NT2/D1 (cell line): Measurements from ENCODE around the gene SETDB2.

Experiments
- DNase-seq: peaks from one replicate; pipeline ENCODE4 v3.0.0-alpha.2; 2011; ENCODE audit warnings: low read depth, low spot score
- H3K27me3 ChIP-seq: 2 replicates; pipeline ENCODE4 v1.6.0; 2011; ENCODE audit warnings: mild to moderate bottlenecking; ENCODE audit not compliant: insufficient read length, insufficient read depth
- H3K36me3 ChIP-seq: 2 replicates; pipeline ENCODE4 v1.6.1; 2011; ENCODE audit warnings: mild to moderate bottlenecking, low read length, mixed read lengths; ENCODE audit not compliant: insufficient read depth, insufficient read length
- H3K4me1 ChIP-seq: 2 replicates; pipeline ENCODE4 v1.5.1; 2011; ENCODE audit not compliant: insufficient read depth, insufficient read length
- H3K4me3 ChIP-seq: 2 replicates; pipeline ENCODE4 v1.5.1; 2011; ENCODE audit warnings: low read depth; ENCODE audit not compliant: insufficient read length
- H3K9ac ChIP-seq: 2 replicates; pipeline ENCODE4 v1.6.0; 2011; ENCODE audit warnings: low read depth; ENCODE audit not compliant: insufficient read length
- H3K9me3 ChIP-seq: 2 replicates; pipeline ENCODE4 v1.5.1; 2011; ENCODE audit warnings: mild to moderate bottlenecking, low read length; ENCODE audit not compliant: insufficient read depth
- SUZ12 ChIP-seq: IDR thresholded peaks from 2 replicates; pipeline ENCODE4 v1.6.1; 2011; ENCODE audit not compliant: insufficient read length, insufficient read depth; ENCODE audit errors: extremely low read depth
- YY1 ChIP-seq: IDR thresholded peaks from 2 replicates; pipeline ENCODE4 v1.6.1; 2011; ENCODE audit not compliant: insufficient read length, insufficient read depth
- ZNF274 ChIP-seq: IDR thresholded peaks from 2 replicates; pipeline ENCODE4 v1.6.1; 2011; ENCODE audit warnings: mild to moderate bottlenecking, low read depth, low read length

SETDB2 gene

GRCh38 chr13:49429121-49429520 is 15.0 kb upstream of the SETDB2 start:
- Histone ChIP-seq H3K36me3 (no peaks in the 10 kb centered on the region), H3K4me3 (no peak overlapping the region), H3K9ac (no peak overlapping the region), H3K9me3 (no peaks in the 10 kb centered on the region), H3K4me1 (no peaks in the 10 kb centered on the region), H3K27me3 (no peaks in the 10 kb centered on the region)
- TF ChIP-seq SUZ12 = no peak
- no peak for TF ChIP-seq YY1
- no peak for TF ChIP-seq ZNF274
- DNase-seq = no peak

DNA sequence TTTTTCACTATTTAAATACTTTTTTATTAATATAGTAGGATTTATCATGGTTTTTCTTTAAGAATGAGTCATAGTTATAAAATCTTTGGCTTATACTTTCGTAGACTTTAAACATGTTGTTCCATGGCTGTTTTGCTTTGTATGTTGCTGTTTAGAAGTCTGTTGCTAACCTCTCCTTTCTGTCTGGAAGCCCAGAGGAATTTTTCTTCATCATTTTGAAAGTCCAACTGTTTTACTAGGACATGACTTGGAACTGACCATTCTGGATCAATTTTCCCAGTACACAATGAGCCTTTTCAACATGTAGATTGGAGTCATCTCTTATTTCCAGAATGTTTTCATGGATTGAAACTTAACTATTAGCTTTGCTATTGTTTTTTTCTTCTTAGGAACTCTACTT is 8.1 kb upstream of the SETDB2 start:
- H3K36me3 ChIP-seq = no peaks in the 10 kb centered on the region
- H3K4me1 ChIP-seq = no peaks in the 10 kb centered on the region
- no peak for DNase-seq
- H3K4me3 ChIP-seq = no peak overlapping the region
- H3K9ac ChIP-seq = no peak overlapping the region
- H3K27me3 ChIP-seq = no peaks in the 10 kb centered on the region
- TF ChIP-seq ZNF274 (no peak), YY1 (no peak), SUZ12 (no peak)
- no peaks in the 10 kb centered on the region for H3K9me3 ChIP-seq

- H3K36me3 ChIP-seq = no peaks in the 10 kb centered on the region
- H3K4me3 ChIP-seq = no peak overlapping the region
- H3K27me3 ChIP-seq = no peaks in the 10 kb centered on the region
- H3K4me1 ChIP-seq = no peaks in the 10 kb centered on the region
- H3K9me3 ChIP-seq = no peaks in the 10 kb centered on the region
- TF ChIP-seq YY1 = no peak
- TF ChIP-seq SUZ12 = no peak
- TF ChIP-seq ZNF274 = no peak
- no peak overlapping the region for H3K9ac ChIP-seq
- no peak for DNase-seq
Measured at GRCh38 chr13:49436890-49437289, 7.2 kb upstream of the SETDB2 start.

DNA sequence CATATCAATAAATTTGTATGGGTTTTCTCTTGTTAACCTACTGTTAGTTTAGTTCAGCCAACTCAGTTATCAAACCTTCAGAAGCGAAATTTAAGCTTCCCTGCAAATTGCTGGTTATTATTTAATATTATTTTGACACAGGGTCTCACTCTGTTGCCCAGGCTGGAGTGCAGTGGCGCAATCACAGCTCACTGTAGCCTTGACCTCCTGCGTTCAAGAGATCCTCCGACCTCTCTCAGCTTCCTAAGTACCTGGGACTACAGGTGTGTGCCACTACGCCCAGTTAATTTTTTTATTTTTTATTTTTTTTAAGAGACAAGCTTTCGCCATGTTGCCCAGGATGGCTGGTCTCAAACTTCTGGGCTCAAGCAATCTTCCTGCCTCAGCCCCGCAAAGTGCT is 6.4 kb upstream of the SETDB2 start:
- Histone ChIP-seq H3K36me3 (no peaks in the 10 kb centered on the region), H3K9me3 (no peaks in the 10 kb centered on the region), H3K27me3 (no peaks in the 10 kb centered on the region), H3K4me3 (no peak overlapping the region), H3K9ac (no peak overlapping the region), H3K4me1 (no peaks in the 10 kb centered on the region)
- DNase-seq = no peak
- TF ChIP-seq SUZ12 (no peak), ZNF274 (no peak), YY1 (no peak)

DNA sequence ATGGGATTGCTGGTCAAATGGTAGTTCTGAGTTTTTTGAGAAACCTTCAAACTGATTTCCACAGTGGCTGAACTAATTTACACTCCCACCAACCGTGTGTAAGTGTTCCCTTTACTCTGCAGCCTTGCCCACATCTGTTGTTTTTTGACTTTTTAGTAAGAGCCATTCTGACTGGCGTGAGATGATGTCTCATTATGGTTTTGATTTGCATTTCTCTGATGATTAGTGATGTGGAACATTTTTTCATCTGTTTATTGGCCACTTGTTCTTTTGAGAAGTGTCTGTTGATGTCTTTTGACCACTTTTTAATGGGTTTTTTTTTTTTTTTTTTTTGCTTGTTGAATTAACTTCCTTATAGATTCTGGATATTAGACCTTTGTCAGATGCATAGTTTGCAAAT is 4.5 kb upstream of the SETDB2 start:
- Histone ChIP-seq H3K4me1 (no peaks in the 10 kb centered on the region), H3K4me3 (no peak overlapping the region), H3K9me3 (no peaks in the 10 kb centered on the region), H3K27me3 (no peaks in the 10 kb centered on the region), H3K36me3 (no peaks in the 10 kb centered on the region), H3K9ac (no peak overlapping the region)
- TF ChIP-seq SUZ12 (no peak), ZNF274 (no peak), YY1 (no peak)
- no peak for DNase-seq

GRCh38 chr13:49441312-49441711 is 2.8 kb upstream of the SETDB2 start:
- no peak for DNase-seq
- no peaks in the 10 kb centered on the region for H3K27me3 ChIP-seq
- no peak overlapping the region for H3K4me3 ChIP-seq
- no peak overlapping the region for H3K9ac ChIP-seq
- H3K36me3 ChIP-seq = no peaks in the 10 kb centered on the region
- no peaks in the 10 kb centered on the region for H3K4me1 ChIP-seq
- TF ChIP-seq YY1 (no peak), ZNF274 (no peak), SUZ12 (no peak)
- H3K9me3 ChIP-seq = no peaks in the 10 kb centered on the region

GRCh38 chr13:49441846-49442245 is 2.2 kb upstream of the SETDB2 start:
- Histone ChIP-seq H3K9ac (no peak overlapping the region), H3K4me3 (no peak overlapping the region), H3K36me3 (no peaks in the 10 kb centered on the region), H3K27me3 (no peaks in the 10 kb centered on the region), H3K4me1 (no peaks in the 10 kb centered on the region), H3K9me3 (no peaks in the 10 kb centered on the region)
- no peak for DNase-seq
- no peak for TF ChIP-seq YY1
- no peak for TF ChIP-seq SUZ12
- TF ChIP-seq ZNF274 = no peak

- TF ChIP-seq ZNF274 (no peak), YY1 (no peak), SUZ12 (no peak)
Measured at GRCh38 chr13:49443357-49443703, 744 bp upstream of the SETDB2 start.

More at GRCh38 chr13:49443357-49443703, 744 bp upstream of the SETDB2 start:
- Histone ChIP-seq H3K9me3 (no peaks in the 10 kb centered on the region), H3K4me1 (no peaks in the 10 kb centered on the region), H3K4me3 (peak overlapping the region; percentile 56), H3K36me3 (no peaks in the 10 kb centered on the region), H3K9ac (peak overlapping the region; percentile 79), H3K27me3 (no peaks in the 10 kb centered on the region)
- DNase-seq = no peak
